ENCODE results near the gene RTN4R. TPM values are rescaled to one million over a fixed set of nuclear protein-coding genes. Genes with fewer than 3 reads are reported as not detected.
A peak's percentile ranks its signal among the peaks of the same experiment; 100 is the strongest.

Gene RTN4R
- total RNA-seq, 1 experiment from 2014 or later: 39.2 TPM

DNA sequence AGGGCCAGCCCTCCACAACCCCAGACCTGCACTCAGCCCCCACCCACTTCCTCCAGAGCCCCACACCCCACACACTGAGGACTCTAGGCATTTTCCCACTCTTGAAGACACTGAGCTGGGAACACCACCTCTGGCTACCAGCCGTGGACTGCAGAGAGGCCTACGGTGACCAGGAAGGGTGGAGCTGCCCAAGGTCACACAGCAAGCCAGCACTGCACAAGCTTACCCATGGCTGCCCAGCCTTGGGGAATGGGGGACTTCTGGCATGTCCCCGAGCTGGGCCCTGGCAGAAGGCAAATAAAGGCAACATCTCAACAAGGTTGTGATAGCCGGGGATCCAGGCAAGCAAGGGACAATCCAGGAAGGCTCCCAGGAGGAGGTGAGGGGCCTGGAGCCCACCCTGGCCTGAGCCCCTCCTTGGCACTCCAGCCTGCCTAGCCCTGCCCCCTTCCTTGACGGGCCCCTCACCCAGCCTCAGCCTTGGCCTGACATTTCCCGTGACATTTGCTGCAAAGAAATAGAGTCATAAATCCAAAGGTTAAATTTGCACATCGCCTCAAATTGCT is 5.5 kb downstream of the RTN4R start:
- DNase-seq (ENCODE audit: low spot score): no peak
- in situ Hi-C loops (cut with HindIII; ENCODE audit: low sequenced_read_pairs): no loop called here

DNA sequence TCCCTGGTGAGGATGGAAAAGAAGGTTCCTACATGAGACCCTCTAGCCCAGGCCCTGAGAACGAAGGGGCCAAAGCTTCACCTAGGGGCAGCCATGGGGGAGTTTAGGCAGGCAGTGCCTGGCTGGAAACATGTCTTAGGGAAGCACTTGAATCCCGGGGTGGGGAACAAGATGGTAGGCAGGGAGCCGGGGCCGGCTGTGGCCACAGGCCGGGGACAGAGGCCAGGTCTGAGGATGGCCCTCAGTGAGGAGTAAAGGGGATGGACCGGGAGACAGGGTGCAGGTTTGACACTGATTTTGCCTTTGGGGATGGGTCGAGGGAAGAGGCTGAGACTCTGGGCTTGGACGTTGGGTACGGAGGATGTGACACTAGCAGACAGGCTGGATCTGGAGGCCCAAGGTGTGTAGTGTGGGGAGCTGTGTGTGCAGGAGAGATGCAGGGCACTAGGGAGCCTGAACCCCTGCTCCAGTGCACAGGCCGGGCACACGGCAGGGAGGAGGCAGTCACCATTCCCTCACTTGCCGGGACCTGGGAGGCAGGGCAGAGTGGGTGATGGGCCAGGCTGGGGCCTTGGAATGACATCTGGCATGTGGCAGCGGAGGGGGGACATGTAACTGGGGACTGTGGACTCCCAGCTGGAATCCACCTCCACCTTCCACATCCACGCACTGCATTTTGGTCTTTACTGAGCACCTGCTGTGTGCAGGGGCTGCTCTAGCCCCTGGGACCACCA is 6.1 kb downstream of the RTN4R start:
- in situ Hi-C loops (cut with HindIII; ENCODE audit: low sequenced_read_pairs): no loop called here

GRCh38 chr22:20260071-20260765 is 7.9 kb downstream of the RTN4R start:
- in situ Hi-C loops (cut with HindIII; ENCODE audit: low sequenced_read_pairs): no loop called here
- peak; percentile 10 for DNase-seq (ENCODE audit: low spot score)

More for the DNA sequence above, 6.1 kb downstream of the RTN4R start:
- peak; percentile 29 for DNase-seq (ENCODE audit: low spot score)

DNA sequence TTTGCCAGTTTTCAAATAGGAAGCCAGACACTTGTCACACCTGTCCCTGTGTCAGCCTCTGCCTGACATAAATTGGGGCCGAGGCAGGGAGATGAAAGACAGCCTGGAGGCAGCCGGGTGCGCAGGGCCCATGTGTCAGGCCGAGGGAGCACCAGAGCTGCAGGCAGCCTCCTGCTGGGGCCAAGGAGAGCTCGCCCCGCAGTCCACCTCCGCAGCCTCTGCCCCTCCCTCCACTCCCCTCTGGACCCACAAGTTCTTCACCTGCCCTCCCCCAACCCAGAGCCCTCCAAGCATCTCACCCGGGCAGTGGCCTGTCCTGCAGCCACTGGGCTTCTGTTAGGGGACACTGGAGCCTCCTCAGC is 8.8 kb downstream of the RTN4R start:
- in situ Hi-C loops (cut with HindIII; ENCODE audit: low sequenced_read_pairs): no loop called here
- peak; percentile 49 for DNase-seq (ENCODE audit: low spot score)

- DNase-seq (ENCODE audit: low spot score): no peak
These were observed 9.4 kb downstream of the RTN4R start for GRCh38 chr22:20258584-20259326.

DNA sequence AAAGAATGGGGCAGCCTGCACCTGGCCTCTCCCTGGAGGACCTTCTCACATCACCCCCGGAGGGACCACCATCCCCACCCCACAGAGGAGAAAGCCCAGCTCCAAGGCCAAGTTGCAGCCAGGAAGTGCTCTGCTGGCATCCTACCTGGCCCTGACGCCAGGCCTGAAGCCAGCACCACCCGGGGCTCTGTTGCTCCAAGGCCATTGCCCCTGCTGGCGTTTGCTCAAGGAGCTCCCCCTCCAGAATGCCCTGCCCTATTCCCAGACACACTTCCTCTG is 10.2 kb downstream of the RTN4R start:
- DNase-seq (ENCODE audit: low spot score): peak; percentile 19
- in situ Hi-C loops (cut with HindIII; ENCODE audit: low sequenced_read_pairs): no loop called here

More at GRCh38 chr22:20258584-20259326, 9.4 kb downstream of the RTN4R start:
- in situ Hi-C loops (cut with HindIII; ENCODE audit: low sequenced_read_pairs): no loop called here

- in situ Hi-C loops (cut with HindIII; ENCODE audit: low sequenced_read_pairs): no loop called here
These were observed 10.7 kb downstream of the RTN4R start for GRCh38 chr22:20257212-20258020.

DNA sequence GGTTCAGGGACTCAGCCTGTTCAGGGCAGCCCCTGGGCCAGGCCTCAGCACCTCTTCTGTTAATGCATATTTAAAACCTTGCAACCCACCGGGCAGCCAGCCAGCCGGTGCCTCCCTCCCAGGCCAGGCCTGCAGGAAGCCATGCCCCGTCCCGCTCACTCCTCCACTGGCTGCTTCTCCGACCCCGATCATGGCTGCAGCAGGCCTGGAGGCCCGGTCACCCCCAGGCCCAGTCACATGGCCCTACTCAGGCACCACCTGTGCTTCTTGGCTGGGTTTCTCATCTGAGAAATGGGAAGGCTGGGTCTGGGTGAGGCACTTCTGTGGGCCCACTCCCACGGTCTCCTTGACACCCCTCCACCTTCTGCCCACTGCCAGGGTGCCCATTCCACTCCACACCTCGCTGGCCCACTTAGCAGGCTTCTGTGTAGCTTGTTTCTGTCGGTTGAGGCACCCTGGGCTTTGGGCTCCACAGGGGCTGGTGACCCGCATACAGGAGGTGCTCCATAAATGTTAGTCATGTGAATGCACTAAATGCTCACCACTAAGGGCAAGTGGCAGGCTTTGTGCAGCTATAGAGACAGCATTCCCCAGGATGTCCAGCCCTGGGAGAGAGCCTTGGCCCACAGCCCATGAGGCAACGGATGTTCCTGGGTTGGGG is 11.4 kb downstream of the RTN4R start:
- in situ Hi-C loops (cut with HindIII; ENCODE audit: low sequenced_read_pairs): no loop called here
- peak; percentile 46 for DNase-seq (ENCODE audit: low spot score)

More at GRCh38 chr22:20257212-20258020, 10.7 kb downstream of the RTN4R start:
- DNase-seq (ENCODE audit: low spot score): peak; percentile 41

DNA sequence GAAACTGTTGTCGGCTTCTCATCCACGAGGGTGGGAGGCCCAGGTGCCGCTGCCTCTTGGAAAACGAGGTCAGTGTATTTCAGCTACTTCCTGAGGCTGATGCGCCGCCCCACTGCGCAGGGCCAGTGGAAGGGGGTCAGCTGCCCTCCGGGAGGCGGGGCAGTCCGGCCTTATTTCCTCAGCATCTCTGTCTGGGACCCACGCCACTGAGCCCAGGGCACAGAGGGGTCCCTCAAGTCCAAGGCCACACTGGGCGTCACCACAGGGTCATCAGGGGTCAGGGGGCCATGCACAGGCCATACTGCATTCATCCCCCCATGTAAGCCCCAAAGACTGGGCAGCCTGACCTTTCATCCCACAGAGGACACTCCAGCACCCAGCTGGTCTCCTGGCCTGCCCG is 12.1 kb downstream of the RTN4R start:
- in situ Hi-C loops (cut with HindIII; ENCODE audit: low sequenced_read_pairs): no loop called here
- DNase-seq (ENCODE audit: low spot score): peak; percentile 44

- in situ Hi-C loops (cut with HindIII; ENCODE audit: low sequenced_read_pairs): no loop called here
- peak; percentile 58 for DNase-seq (ENCODE audit: low spot score)
These were observed 12.9 kb downstream of the RTN4R start for GRCh38 chr22:20254975-20255946.

DNA sequence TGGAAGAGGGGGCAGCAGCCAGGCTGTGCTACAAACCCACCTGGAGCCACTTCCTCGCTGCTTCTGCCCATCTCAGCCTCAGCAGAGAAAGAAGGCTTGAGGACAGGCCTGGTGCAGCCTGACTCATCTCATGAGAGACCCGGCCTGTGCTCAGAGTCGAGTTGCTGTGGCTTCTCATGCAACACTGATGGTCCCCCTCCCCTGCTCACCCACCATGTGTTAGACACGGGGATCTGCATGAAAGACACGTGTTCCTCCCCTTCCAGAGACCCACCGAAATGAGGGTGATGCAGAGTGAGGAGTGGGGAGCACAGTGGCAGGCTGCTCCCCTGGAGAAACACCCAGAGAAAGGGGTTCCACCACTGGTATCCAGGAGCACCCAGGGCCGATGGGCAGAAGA is 15.0 kb downstream of the RTN4R start:
- DNase-seq (ENCODE audit: low spot score): peak; percentile 9
- in situ Hi-C loops (cut with HindIII; ENCODE audit: low sequenced_read_pairs): no loop called here

DNA sequence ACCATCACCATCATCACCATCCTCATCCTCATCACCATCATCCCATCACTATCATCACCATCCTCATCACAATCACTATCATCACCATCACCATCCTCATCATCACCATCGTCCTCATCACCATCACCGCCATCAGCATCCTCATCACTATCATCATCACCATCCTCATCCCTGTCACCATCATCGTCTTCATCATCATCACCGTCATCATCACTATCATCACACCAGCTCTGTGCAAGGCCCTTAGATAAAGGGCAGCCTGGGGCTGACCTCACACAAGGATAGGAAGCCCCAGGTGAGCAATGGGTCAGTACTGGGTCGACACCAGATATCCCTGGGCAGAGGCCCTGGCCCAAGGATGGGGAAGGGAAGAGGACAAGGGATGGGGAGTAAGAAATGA is 16.1 kb downstream of the RTN4R start:
- in situ Hi-C loops (cut with HindIII; ENCODE audit: low sequenced_read_pairs): no loop called here

GRCh38 chr22:20251491-20251890 is 16.6 kb downstream of the RTN4R start:
- no peak for DNase-seq (ENCODE audit: low spot score)
- in situ Hi-C loops (cut with HindIII; ENCODE audit: low sequenced_read_pairs): no loop called here

More for the DNA sequence above, 16.1 kb downstream of the RTN4R start:
- DNase-seq (ENCODE audit: low spot score): no peak

- DNase-seq (ENCODE audit: low spot score): peak; percentile 73
- in situ Hi-C loops (cut with HindIII; ENCODE audit: low sequenced_read_pairs): no loop called here
These were observed 18.2 kb downstream of the RTN4R start for GRCh38 chr22:20249797-20250354.

GRCh38 chr22:20248461-20248978 is 19.6 kb downstream of the RTN4R start:
- DNase-seq (ENCODE audit: low spot score): no peak
- in situ Hi-C loops (cut with HindIII; ENCODE audit: low sequenced_read_pairs): no loop called here

DNA sequence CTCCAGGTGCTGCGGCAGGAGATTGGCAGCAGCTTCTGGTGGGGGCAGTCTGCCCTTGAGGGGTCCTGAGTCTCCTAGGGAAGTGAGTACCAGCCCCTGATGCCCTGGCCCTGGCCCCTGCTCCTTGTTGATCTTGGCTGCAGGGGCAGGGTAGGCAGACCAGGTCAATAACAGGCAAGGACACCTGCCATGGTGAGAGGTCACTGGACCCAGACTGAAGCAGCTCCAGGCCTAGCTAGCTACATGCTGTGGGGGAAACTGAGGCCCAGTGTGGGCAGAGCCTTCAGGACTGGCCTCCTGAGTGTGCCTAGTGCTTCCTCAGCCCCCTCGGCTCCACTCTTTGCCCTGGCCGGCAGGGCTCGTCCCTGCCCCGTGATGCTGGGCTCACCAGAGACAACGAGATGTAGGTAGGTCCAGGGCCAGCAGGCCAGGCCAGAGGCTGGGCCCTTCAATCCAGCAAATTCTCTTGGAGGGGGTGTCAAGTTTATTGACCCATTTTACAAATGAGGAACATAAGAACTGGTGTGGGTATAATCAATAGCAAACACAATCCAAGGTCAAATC is 20.4 kb downstream of the RTN4R start:
- in situ Hi-C loops (cut with HindIII; ENCODE audit: low sequenced_read_pairs): no loop called here
- no peak for DNase-seq (ENCODE audit: low spot score)

- DNase-seq (ENCODE audit: low spot score): peak; percentile 42
- in situ Hi-C loops (cut with HindIII; ENCODE audit: low sequenced_read_pairs): no loop called here
These were observed 21.1 kb downstream of the RTN4R start for GRCh38 chr22:20247010-20247505.

All from G401 (cell line).